ENCODE data around the gene KIF12.

KIF12 gene

GRCh38 chr9:114123031-114123977, 24.2 kb upstream of the KIF12 start:
- DNase-seq (ENCODE audit: low spot score) = no peak

GRCh38 chr9:114122136-114123027, 23.3 kb upstream of the KIF12 start:
- no peak for DNase-seq (ENCODE audit: low spot score)

- DNase-seq (ENCODE audit: low spot score) = no peak
These were observed 22.4 kb upstream of the KIF12 start for GRCh38 chr9:114121227-114122135.

GRCh38 chr9:114120192-114121014, 21.3 kb upstream of the KIF12 start:
- no peak for DNase-seq (ENCODE audit: low spot score)

- no peak for DNase-seq (ENCODE audit: low spot score)
These were observed 20.4 kb upstream of the KIF12 start for GRCh38 chr9:114119242-114120191.

- no peak for DNase-seq (ENCODE audit: low spot score)
These were observed 19.1 kb upstream of the KIF12 start for GRCh38 chr9:114117996-114118830.

- DNase-seq (ENCODE audit: low spot score) = no peak
These were observed 18.5 kb upstream of the KIF12 start for GRCh38 chr9:114117614-114117995.

GRCh38 chr9:114116126-114116747, 17.1 kb upstream of the KIF12 start:
- DNase-seq (ENCODE audit: low spot score) = no peak

- DNase-seq (ENCODE audit: low spot score) = no peak
These were observed 16.6 kb upstream of the KIF12 start for GRCh38 chr9:114115654-114116125.

GRCh38 chr9:114114364-114114763, 15.3 kb upstream of the KIF12 start:
- no peak for DNase-seq (ENCODE audit: low spot score)

GRCh38 chr9:114112778-114113584, 13.9 kb upstream of the KIF12 start:
- no peak for DNase-seq (ENCODE audit: low spot score)

GRCh38 chr9:114112325-114112724, 13.2 kb upstream of the KIF12 start:
- DNase-seq (ENCODE audit: low spot score) = no peak

GRCh38 chr9:114110180-114110579, 11.1 kb upstream of the KIF12 start:
- DNase-seq (ENCODE audit: low spot score) = no peak

- no peak for DNase-seq (ENCODE audit: low spot score)
These were observed 10.0 kb upstream of the KIF12 start for GRCh38 chr9:114109124-114109523.

GRCh38 chr9:114108016-114108833, 9.1 kb upstream of the KIF12 start:
- peak; percentile 29 for DNase-seq (ENCODE audit: low spot score)

GRCh38 chr9:114107286-114108001, 8.4 kb upstream of the KIF12 start:
- DNase-seq (ENCODE audit: low spot score) = no peak
